G401 (cell line): ENCODE data around the gene C19orf47. TPM values are rescaled to one million over a fixed set of nuclear protein-coding genes. Genes with fewer than 3 reads are reported as not detected.

Experiments used
- DNase-seq: peaks from one replicate; pipeline ENCODE4 v3.0.0-alpha.2; 2015; ENCODE audit warnings: low spot score
- in situ Hi-C: cut with HindIII; loops from 2 replicates; pipeline ENCODE4 v1.10.0; 2016; ENCODE audit warnings: low sequenced_read_pairs, mixed read lengths
- total RNA-seq: library from RNA; depleted of rRNA; stranded (reverse); fragments of >200 nt; shearing (Covaris generic); gene quantifications from 2 replicates; pipeline ENCODE4 v1.2.3, GENCODE V29; 2014

C19orf47 gene
- total RNA-seq, 1 experiment from 2014 or later, result 22.5 TPM

GRCh38 chr19:40322951-40323615 lies 25.1 kb downstream of the C19orf47 start:
- in situ Hi-C loops, result no loop called here
- no peak for DNase-seq

- no peak for DNase-seq
- in situ Hi-C loops, result no loop called here
Measured at GRCh38 chr19:40322271-40322610, 26.0 kb downstream of the C19orf47 start.

GRCh38 chr19:40321566-40322270 lies 26.5 kb downstream of the C19orf47 start:
- DNase-seq, result no peak
- in situ Hi-C loops, result no loop called here

GRCh38 chr19:40321076-40321475 lies 27.1 kb downstream of the C19orf47 start:
- in situ Hi-C loops, result no loop called here

GRCh38 chr19:40320558-40320935 lies 27.6 kb downstream of the C19orf47 start:
- in situ Hi-C loops, result no loop called here
- DNase-seq, result no peak

More at GRCh38 chr19:40321076-40321475, 27.1 kb downstream of the C19orf47 start:
- DNase-seq, result no peak

GRCh38 chr19:40317338-40317737 lies 30.9 kb downstream of the C19orf47 start:
- DNase-seq, result no peak
- in situ Hi-C loops, result no loop called here

GRCh38 chr19:40315812-40316470 lies 32.3 kb downstream of the C19orf47 start:
- DNase-seq, result no peak
- in situ Hi-C loops, result no loop called here

GRCh38 chr19:40314656-40315055 lies 33.5 kb downstream of the C19orf47 start:
- in situ Hi-C loops, result no loop called here
- DNase-seq, result no peak

- in situ Hi-C loops, result no loop called here
- DNase-seq, result no peak
Measured at GRCh38 chr19:40313229-40313983, 34.8 kb downstream of the C19orf47 start.

- DNase-seq, result no peak
- in situ Hi-C loops, result no loop called here
Measured at GRCh38 chr19:40312533-40312932, 35.7 kb downstream of the C19orf47 start.

GRCh38 chr19:40309666-40310065 lies 38.5 kb downstream of the C19orf47 start:
- DNase-seq, result no peak
- in situ Hi-C loops, result no loop called here

- in situ Hi-C loops, result no loop called here
- peak; percentile 87 for DNase-seq
Measured at GRCh38 chr19:40305403-40305802, 42.8 kb downstream of the C19orf47 start.

- in situ Hi-C loops, result no loop called here
- DNase-seq, result no peak
Measured at GRCh38 chr19:40304306-40304705, 43.9 kb downstream of the C19orf47 start.

- no peak for DNase-seq
- in situ Hi-C loops, result no loop called here
Measured at GRCh38 chr19:40303765-40304164, 44.4 kb downstream of the C19orf47 start.

GRCh38 chr19:40302224-40303011 lies 45.8 kb downstream of the C19orf47 start:
- DNase-seq, result no peak
- in situ Hi-C loops, result no loop called here

GRCh38 chr19:40300668-40301067 lies 47.5 kb downstream of the C19orf47 start:
- in situ Hi-C loops, result no loop called here
- no peak for DNase-seq

- DNase-seq, result no peak
- in situ Hi-C loops, result no loop called here
Measured at GRCh38 chr19:40298026-40298425, 50.2 kb downstream of the C19orf47 start.

GRCh38 chr19:40294560-40294959 lies 53.6 kb downstream of the C19orf47 start:
- in situ Hi-C loops, result no loop called here
- no peak for DNase-seq

- no peak for DNase-seq
- in situ Hi-C loops, result no loop called here
Measured at GRCh38 chr19:40286971-40287421, 61.2 kb downstream of the C19orf47 start.
